Measurements from ENCODE around the gene PXT1. TPM values are rescaled to one million over a fixed set of nuclear protein-coding genes. Genes with fewer than 3 reads are reported as not detected.
"Not testable (repeated sequence)": the region's sequence is repeated elsewhere in the genome, so short reads cannot be mapped to it uniquely, and the experiment has no call there.

Gene PXT1
- total RNA-seq, 1 donor from 2014 or later, result not detected

DNA sequence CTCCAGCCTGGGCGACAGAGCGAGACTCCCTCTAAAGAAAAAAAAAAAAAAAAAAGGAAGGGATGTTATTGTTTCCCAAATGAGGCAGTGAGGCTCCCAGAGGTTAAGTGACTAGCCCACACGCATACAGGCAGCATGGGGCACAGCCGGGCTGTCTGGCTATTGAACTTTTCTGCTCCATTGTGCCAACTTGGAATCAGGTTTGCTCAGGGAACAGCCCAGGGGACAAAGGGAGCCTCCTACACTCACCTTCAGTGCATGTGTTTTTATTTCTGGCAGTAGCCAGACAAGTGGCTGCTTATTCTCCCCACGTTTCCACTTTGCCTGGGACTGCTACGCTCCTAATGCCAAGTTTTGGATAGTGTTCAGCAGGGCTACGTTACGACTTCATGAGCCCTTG lies 65.9 kb downstream of the PXT1 start:
- intact Hi-C loops (cut with DNase I), result no loop called here
- no peak for DNase-seq (ENCODE audit: missing footprints)
- no peak for ATAC-seq

DNA sequence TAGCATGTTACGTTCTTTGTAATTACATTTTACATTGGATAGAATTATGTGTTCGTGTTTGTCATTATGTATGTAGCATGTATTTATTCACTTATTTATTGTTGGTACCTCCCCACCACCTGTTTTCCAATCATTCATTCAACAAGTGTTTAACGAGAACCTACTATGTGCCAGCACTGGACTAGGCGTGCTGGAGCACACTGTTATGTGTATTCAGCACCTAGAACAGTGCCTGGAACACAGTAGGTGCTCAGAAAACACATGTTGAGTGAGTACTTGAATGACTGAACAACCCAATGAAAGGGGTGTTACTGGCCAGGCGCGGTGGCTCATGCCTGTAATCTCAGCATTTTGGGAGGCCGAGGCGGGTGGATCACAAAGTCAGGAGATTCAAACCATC lies 66.5 kb downstream of the PXT1 start:
- no peak for ATAC-seq
- intact Hi-C loops (cut with DNase I), result no loop called here

DNA sequence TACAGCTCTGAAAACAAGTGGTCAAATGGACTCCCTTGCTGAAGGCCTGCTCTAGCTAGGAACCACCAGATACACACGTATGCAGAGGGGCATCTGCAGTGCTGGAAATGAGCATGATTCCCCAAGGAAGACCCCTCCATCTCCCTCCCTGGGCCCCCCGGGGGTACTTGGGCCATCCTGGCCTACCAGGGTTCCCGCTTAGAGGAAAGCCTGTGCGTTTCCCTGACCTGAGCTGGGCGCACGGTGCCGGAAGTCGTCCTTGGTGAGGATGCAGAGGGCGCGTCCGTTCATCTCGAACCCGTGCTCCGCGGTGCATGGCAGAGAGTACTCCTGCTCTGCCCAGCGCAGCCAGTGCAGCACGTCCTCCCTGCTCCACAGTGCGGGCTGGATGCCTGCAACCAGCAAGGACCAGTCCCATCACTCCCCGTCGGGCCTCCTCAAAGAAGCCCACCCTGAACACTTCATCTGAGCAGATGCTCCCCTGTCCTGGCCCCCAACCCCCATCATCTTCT lies 67.0 kb downstream of the PXT1 start:
- DNase-seq (ENCODE audit: missing footprints) (no peak), ATAC-seq (no peak)

More for the DNA sequence above, 66.5 kb downstream of the PXT1 start:
- DNase-seq (ENCODE audit: missing footprints), result no peak

DNA sequence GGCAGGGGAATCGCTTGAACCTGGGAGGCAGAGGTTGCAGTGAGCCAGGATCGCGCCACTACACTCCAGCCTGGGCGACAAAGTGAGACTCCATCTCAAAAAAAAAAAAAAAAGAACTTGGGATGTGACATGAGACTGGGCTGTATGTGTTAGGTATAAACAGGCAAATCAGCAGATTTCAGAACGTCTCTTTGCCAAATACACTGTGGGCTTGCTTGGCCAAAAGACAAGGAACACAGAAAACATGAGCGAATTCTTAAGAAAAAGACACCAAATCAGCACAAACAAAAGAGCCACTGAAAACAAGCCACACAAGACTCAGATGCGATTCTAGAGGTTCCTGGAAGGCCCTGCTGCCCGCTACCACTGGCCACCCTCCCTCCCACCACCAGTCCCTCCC lies 67.7 kb downstream of the PXT1 start:
- ATAC-seq (no peak), DNase-seq (ENCODE audit: missing footprints) (no peak)
- intact Hi-C loops (cut with DNase I), result no loop called here

More for the DNA sequence above, 67.0 kb downstream of the PXT1 start:
- intact Hi-C loops (cut with DNase I), result no loop called here

DNA sequence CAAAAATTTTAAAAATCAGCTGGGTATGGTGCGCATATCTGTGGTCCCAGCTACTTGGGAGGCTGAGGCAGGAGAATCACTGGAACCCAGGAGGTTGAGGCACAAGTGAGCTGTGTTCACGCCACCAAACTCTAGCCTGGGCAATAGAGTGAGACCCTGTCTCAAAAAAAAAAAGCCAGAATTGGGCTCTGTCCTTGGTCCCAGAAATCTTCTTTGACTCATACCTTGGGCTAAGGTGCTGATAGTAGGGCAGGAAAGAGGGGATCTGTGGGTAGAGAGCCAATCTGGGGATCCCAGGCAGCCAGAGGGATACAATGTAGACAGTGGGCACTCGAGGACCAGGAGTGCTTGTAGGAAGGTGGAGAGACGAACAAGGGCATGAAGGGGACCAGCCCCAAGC lies 68.5 kb downstream of the PXT1 start:
- DNase-seq (ENCODE audit: missing footprints), result no peak
- no peak for ATAC-seq
- intact Hi-C loops (cut with DNase I), result no loop called here

DNA sequence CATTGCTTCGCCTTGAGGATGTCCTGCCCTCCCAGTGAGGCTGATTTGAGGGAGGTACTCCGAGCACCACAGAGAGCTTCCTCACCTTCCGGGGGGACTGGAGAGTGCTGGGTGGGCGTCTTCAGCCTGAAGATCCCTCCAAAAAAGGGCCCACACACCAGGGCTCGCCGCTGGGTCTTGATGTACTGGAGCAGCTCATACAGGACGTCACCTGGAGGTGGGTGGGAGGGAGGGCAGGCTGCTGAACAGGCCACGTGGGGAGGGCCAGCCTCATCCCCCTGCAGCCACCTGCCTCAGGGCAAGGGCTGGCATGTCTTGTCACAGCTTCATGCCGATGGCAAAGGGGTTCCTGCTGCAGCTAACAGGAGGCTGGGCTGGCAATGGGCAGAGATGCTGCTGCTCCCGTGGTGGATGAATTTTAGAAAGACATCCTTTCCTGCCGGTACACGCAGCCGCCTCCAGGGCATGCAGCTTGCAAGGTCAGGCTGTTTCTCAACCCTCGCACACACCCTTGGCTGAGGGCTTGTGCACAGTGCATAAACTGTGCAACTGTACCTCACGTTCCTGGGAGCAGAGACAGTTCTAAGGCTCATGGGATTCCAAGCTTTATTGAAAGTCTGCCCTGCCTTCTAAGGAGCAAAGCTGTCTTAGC lies 69.2 kb downstream of the PXT1 start:
- intact Hi-C loops (cut with DNase I), result no loop called here
- DNase-seq (ENCODE audit: missing footprints) (no peak), ATAC-seq (peak; percentile 44)

DNA sequence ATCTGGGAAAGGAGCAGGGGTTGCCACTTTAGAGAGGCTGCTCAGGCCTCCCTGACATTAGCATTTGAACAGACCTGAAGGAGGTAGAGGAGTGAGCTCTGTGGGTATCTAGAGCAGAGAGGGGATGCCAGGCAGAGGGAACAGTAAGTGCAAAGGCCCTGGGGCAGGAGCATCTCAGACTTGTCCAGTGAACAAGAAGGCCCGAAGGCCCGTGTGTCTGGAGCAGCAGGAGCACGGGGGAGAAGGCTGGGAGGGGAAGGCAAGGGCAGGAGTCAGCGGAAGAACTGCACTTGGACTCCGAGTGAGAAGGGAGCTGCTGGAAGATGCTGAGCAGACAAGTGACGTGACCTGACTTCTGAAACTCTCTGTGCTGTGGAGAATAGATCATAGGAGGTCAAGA lies 70.6 kb downstream of the PXT1 start:
- DNase-seq (ENCODE audit: missing footprints) (no peak), ATAC-seq (no peak)
- intact Hi-C loops (cut with DNase I), result no loop called here

DNA sequence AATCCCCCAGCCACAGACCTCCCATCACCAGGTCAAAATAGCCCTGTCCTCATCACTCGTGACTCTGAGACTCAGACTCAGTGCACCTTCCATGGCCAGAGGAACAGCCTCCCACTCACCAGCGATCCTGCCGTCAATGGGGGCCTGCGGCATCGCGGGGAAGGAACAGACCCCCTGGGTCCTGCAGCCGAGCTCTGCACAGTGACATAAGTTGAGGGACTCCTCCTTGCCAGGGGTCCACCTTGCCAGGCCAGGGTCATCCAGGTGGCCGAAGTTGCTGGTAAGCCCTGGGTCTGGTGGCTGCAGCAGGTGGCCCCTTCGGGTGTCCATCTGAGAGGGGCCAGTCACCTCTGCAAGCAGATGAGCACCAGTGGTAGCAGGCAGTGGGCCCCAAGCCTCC lies 71.4 kb downstream of the PXT1 start:
- intact Hi-C loops (cut with DNase I), result no loop called here
- DNase-seq (ENCODE audit: missing footprints) (no peak), ATAC-seq (no peak)

DNA sequence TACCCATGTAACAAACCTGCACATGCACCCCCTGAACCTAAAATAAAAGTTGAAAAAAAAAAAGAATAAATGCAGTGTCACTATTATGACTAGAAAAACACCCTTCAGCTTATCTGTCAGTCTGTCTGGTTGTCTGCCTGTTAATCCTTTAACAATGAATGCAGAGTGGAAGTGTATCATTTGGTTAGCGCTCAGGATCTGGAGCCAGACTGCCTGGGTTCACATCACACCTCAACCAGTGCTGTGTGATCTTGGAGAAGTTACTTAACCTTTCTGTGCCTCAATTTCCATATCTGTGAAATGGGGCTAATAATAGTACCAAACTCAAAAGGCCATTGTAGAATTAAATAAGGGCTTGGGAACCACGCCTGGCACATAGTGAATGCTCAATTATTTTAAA lies 72.0 kb downstream of the PXT1 start:
- intact Hi-C loops (cut with DNase I), result no loop called here
- DNase-seq (ENCODE audit: missing footprints) (no peak), ATAC-seq (no peak)

DNA sequence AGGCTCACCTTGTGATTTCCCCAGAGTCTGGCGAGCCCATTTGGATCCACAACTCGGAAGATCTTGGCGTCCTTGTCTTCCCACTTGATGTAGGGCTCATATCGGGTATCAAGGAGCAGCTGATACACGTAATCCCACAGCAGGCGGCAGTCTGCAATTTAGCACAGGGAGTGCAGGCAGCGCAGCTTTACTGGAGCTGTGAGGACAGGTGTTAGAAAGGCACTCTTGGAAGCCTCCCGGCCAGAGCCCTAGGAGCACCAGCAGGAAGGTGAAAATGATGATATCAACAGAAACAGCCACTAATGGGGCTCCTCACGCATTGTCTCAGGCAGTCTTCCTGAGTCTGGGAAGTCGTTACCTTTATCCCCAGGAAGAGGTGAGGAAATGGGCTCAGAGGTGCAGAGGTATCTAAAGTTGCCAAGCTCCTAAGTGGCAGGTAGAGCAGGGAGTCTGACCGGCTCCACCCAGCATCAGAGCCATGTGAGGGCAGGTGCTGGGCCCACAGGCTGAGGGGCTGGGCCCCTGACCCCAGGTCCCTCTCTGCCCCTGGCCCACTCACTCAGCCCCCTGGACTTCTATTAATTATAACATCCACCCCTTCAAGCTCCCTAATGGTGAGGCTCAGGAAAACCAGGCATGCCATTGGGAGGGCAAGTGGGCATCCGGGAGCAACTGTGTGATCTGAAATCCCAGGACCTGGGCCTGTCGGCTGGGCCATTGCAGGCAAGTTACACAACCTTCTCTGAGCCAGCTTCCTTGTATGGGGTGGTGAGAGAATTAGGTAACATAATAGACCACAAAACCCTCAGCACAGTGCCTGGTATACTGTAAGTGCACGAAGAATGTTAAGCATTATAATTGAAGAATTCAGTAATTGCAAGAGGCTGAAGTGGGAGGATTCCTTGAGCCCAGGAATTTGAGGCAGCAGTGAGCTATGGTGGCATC lies 73.5 kb downstream of the PXT1 start:
- intact Hi-C loops (cut with DNase I), result loop anchor here (10.0 kb wide), 1 partner anchor 344 kb away; the partner anchor contains the start of genes MAPK14 and SLC26A8
- DNase-seq (ENCODE audit: missing footprints) (no peak), ATAC-seq (no peak)

DNA sequence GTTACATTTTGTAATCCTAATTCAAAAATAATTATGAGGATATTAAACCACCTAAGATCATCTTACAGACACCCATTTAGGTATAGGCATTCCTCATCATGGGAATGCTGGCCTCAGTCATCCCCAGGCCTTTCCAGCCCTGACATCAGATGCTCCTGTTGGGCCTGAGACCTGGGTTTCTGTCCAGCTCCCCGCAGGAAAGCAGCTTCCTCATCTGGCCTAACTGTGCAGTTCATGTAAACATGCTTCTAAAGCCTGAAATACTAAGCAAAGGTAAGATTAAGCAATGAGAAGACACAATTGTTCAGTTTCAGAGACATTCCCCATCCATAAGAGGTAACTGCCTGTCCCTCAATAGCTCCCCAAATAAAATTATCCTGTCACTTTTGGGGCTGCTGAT lies 74.2 kb downstream of the PXT1 start:
- intact Hi-C loops (cut with DNase I), result loop anchor here (10.0 kb wide), 1 partner anchor 344 kb away; the partner anchor contains the start of genes MAPK14 and SLC26A8
- DNase-seq (ENCODE audit: missing footprints) (no peak), ATAC-seq (no peak)

DNA sequence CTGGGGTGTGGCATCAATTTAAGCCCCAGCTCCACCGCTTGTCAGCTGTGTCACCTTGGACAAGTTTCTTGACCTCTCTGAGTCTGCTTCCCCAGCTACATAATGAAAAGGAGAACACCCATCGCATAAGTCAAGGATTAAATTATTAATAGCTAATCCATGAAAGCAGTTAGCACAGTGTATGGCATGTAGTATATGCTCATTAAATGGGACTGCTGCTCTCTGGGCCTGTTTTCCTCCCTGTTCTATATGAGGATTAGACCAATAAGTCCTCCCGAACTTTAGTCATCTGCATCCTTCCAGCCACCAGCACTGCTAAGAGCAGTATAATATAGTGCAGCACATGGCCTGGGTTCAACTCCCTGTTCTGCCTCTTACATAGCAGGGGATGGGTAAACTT lies 74.9 kb downstream of the PXT1 start:
- DNase-seq (ENCODE audit: missing footprints) (no peak), ATAC-seq (no peak)
- intact Hi-C loops (cut with DNase I), result loop anchor here (10.0 kb wide), 1 partner anchor 343 kb away; the partner anchor contains the start of genes MAPK14 and SLC26A8

DNA sequence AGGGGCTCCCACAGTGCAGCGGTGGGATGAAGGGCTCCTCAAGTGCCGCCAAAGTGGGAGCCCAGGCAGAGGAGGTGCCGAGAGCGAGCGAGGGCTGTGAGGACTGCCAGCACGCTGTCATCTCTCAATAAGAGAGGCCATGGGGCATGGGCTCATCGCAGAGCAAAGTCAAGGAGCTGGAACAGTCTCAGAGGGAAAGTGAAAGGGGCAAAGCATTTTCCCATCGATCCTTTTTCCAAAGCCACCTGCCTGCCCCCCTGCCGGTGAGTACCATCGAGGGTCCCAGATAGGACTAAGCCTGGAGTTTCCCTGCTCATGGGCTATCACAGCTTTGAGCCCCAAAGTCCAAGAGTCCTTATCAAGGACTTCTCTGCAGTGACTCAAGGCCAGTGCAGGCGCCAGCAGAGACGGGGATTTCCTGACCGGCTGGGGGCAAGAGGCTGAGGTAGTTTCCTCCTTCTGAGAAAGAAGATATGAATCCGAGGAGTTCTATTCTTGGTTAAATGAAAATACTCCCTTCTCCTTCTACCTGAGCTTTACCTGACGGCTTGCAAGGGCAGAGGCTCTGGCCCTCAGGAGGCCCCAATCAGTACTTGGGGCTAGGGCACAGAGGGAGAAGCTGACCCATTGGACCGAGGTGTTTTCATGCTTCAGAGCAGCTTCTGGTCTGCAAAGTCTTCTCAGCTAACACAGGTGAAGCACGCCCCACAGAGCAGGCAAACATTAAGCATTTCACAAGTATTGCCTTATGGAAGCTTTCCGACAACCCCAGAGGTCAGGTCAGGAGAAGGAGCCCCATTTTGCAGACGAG lies 77.8 kb downstream of the PXT1 start:
- intact Hi-C loops (cut with DNase I), result loop anchor here (10.0 kb wide), 1 partner anchor 340 kb away; the partner anchor contains the start of genes MAPK14 and SLC26A8
- DNase-seq (ENCODE audit: missing footprints) (no peak), ATAC-seq (no peak)

DNA sequence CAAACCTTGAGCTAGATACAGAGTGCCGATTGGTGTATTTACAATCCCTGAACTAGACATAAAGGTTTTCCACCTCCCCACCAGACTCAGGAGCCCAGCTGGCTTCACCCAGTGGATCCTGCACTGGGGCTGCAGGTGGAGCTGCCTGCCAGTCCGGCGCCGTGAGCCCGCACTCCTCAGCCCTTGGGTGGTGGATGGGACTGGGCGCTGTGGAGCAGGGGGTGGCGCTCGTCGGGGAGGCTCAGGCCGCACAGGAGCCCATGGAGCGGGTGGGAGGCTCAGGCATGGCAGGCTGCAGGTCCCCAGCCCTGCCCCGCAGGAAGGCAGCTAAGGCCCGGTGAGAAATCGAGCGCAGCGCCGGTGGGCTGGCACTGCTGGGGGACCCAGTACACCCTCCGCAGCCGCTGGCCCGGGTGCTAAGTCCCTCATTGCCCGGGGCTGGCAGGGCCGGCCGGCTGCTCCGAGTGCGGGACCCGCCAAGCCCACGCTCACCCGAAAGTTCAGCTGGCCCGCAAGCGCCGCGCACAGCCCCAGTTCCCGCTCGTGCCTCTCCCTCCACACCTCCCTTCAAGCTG lies 78.5 kb downstream of the PXT1 start:
- not testable (repeated sequence) for ATAC-seq; DNase-seq (ENCODE audit: missing footprints)
- intact Hi-C loops (cut with DNase I), result loop anchor here (10.0 kb wide), 1 partner anchor 339 kb away; the partner anchor contains the start of genes MAPK14 and SLC26A8

DNA sequence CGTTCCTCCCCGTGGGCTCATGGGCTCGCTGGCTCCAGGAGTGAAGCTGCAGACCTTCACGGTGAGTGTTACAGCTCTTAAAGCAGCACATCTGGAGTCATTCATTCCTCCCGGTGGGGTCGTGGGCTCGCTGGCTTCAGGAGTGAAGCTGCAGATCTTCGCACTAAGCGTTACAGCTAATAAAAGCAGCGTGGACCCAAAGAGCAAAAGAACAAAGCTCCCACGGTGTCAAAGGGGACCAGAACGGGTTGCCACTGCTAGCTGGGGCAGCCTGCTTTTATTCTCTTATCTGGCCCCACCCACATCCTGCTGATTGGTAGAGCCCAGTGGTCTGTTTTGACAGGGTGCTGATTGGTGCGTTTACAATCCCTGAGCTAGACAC lies 79.3 kb downstream of the PXT1 start:
- not testable (repeated sequence) for ATAC-seq; DNase-seq (ENCODE audit: missing footprints)
- intact Hi-C loops (cut with DNase I), result loop anchor here (10.0 kb wide), 1 partner anchor 339 kb away; the partner anchor contains the start of genes MAPK14 and SLC26A8

DNA sequence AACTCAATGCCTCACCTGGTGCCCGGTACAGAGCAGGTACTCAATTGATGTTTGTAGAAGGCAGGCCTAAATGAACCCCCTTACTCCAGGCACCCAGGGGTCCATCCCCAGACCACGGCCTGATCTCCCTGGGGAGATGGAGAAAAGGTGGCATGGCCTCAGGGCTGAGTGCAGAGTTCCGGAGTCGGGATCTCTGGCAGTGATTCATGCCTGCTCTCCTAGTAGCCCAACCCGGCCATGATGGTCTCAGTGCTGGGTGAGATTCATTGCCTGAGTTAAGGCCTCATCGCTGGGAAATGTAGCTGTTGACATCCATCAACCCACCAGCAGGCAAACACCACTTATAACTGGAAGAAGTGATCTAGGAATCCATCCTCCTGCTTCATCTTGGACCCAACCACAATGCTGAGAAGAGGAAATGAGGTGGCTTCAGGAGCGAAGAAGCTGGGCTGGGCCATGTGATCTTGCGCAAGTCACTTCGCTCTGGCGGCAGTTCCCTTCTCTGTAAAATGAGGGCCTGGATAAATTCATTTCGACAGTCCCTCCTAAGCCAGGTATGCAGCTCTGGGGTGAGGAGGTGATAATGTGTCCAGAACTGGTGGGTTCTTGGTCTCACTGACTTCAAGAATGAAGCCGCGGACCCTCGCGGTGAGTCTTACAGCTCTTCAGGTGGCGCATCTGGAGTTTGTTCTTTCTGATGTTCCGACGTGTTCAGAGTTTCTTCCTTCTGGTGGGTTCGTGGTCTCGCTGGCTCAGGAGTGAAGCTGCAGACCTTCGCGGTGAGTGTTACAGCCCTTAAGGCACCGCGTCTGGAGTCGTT lies 79.9 kb downstream of the PXT1 start:
- DNase-seq (ENCODE audit: missing footprints) (no peak), ATAC-seq (no peak)
- intact Hi-C loops (cut with DNase I), result loop anchor here (10.0 kb wide), 1 partner anchor 338 kb away; the partner anchor contains the start of genes MAPK14 and SLC26A8

DNA sequence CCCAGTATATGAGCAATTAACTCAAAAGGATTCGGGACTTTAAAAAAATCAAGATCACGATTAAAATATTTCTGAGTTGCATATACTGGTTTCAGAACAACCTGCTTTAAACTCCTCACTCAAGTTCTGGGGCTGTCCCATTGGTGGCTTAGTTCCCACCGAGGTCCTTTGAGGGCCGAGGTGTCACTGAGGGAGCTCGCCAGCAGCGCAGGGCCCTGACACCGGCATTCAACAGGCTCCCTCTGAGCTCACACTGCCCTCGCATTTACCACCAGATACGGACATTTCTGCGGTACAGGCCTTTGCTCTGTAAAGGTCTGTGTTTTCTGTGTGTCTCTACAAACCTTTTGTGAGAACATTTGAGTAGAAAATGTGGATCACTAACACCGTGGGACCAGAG lies 81.6 kb downstream of the PXT1 start:
- intact Hi-C loops (cut with DNase I), result loop anchor here (2.0 to 10.0 kb wide), 2 partner anchors 236 to 336 kb away; partner anchors contain the start of genes MAPK14 and SLC26A8
- no peak for DNase-seq (ENCODE audit: missing footprints)
- ATAC-seq, result no peak

Data from Right ventricle myocardium inferior (tissue), 1 donor.